Measurements from ENCODE around the gene NUMBL.
"Not testable (repeated sequence)": the region's sequence is repeated elsewhere in the genome, so short reads cannot be mapped to it uniquely, and the experiment has no call there.

The NUMBL gene

DNA sequence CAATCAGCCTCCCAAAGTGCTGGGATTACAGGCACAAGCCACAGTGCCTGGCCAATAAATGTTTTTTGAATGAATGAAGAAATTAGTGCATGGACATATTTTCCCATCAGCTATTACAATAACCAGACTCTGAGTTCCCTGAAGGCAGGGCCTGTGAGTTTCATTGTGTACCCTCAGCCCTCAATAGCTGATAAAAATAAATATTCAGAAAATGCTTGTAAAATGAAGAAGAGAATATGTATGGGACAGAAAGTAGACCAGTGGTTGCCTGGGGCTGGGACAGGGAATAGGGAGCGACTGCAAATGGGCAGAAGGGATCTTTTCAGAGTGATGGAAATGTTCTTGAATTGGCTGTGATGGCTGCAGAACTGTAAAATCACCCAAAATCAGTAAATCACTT lies 28.8 kb downstream of the NUMBL start:
- no peak for DNase-seq

DNA sequence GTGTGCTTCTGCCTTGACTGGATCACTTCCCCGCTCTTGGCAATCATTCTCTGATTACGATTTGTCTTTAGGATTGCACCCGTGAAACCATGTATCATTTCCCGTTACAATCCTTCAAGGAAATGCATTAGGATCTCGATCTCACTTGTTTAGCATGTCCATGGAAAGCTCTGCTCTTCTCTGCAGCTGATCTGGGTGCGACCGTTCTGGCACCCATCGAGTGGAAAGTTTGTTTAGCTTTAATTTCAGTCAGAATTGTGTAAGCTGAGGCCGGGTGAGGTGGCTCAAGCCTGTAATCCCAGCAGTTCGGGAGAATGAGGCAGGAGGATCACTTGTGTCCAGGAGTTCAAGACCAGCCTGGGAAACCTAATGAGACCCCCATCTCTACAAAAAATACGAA lies 30.9 kb downstream of the NUMBL start:
- no peak for DNase-seq

DNA sequence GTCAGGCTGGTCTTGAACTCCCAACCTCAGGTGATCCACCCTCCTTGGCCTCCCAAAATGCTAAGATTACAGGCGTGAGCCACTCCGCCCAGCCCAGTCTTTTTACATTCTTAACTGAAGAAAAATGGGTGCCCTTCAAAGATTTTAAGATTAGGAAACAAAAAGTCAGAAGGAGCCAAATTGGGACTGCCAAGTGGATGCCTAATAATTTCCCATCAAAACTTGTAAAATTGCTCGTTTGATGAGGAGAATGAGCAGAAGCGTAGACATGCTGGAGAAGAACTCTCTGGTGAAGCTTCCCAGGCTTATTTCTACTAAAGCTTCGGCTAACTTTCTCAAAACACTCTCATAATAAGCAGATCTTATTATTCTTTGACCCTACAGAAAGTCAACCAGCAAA lies 31.3 kb downstream of the NUMBL start:
- no peak for DNase-seq

DNA sequence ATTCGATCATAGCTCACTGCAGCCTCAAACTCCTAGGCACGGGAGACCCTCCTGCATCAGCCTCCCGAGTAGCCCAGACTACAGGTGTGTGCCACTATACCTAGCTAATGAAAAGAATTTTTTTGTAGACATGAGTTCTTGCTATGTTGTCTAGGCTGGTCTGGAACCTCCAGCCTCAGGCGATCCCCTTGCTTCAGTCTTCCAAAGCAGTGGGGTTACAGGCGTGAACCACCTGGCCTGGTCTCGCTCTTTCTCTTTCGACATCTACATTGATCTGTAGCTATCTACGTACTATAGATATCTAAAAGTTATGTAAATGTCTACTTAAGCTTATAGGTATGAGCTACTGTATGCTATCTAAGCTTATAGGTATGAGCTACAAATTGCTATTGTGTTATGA lies 32.4 kb downstream of the NUMBL start:
- DNase-seq, result no peak

GRCh38 chr19:40655684-40656083 lies 34.8 kb downstream of the NUMBL start:
- DNase-seq, result not testable (repeated sequence)

DNA sequence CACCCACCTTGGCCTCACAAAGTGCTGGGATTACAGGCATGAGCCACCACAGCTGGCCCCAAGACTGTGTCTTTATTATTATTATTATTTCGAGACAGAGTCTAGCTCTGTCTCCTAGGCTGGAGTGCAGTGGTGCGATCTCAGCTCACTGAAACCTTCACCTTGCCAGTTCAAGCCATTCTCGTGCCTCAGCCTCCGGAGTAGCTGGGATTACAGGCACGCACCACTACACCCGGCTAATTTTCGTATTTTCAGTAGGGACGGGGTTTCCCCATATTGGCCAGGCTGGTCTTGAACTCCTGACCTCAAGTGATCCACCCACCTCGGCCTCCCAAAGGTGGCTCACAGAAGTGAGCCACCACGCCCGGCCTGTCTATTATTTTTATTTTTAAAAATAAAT lies 38.1 kb downstream of the NUMBL start:
- not testable (repeated sequence) for DNase-seq

DNA sequence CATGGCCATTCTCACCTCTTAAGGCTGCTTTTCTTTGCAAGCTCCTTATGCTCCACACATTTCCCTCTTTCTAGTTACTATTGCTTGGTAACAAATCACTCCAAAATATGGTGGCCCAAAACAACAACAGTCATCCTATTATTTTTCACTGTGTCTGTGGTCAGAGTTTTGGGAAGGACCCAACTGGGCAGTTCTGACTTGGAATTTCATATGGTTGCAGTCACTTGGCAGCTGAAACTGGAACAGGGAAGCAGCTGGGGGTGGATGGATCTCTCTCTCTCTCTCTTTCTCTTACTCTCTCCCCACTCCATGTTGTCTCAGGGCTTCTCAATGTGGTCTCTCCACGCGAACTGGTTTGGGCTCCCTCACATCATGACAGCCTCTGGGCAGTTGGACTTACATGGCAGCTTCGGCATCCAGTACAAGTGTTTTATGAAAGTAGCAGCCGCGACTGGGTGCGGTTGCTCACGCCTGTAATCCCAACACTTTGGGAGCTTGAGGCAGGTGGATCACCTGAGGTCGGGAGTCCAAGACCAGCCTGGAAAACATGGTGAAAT lies 39.6 kb downstream of the NUMBL start:
- no peak for DNase-seq

DNA sequence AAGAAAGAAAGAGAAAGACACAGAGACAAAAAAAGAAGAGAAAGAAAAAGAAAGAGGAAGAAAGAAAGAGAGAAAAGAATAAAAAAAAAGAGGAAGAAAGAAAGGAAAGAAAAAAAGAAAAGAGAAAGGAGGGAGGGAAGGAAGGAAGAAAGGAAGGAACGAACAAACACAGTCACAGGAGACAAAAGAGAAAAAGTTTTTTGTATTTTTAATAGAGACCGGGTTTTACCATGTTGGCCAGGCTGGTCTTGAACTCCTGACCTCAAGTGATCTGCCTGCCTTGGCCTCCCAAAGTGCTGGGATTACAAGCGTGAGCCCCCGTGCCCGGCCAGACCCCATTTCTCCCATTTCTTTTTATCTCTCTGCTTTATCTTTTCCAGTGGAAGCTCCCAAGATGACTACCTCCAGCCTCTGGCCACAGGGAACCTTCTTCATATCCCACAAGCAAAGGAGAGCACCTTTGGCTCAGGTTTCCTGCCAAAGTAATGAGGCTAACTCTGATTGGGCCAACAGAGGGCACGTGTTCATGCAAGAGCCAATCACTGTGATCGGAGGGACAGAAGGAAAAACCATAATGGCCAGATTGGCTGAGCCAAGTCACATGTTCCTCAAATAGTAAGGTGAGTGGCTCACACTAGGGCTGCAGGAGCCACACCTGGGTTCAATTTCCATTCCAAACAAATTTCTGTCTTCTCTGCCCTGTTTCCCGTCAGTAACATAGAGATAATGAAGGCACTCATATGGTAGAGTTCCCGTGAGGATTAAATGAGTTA lies 40.4 kb downstream of the NUMBL start:
- DNase-seq, result peak; percentile 61

- DNase-seq, result no peak
These were observed 43.7 kb downstream of the NUMBL start for GRCh38 chr19:40646743-40647254.

GRCh38 chr19:40642757-40643305 lies 47.6 kb downstream of the NUMBL start:
- no peak for DNase-seq

DNA sequence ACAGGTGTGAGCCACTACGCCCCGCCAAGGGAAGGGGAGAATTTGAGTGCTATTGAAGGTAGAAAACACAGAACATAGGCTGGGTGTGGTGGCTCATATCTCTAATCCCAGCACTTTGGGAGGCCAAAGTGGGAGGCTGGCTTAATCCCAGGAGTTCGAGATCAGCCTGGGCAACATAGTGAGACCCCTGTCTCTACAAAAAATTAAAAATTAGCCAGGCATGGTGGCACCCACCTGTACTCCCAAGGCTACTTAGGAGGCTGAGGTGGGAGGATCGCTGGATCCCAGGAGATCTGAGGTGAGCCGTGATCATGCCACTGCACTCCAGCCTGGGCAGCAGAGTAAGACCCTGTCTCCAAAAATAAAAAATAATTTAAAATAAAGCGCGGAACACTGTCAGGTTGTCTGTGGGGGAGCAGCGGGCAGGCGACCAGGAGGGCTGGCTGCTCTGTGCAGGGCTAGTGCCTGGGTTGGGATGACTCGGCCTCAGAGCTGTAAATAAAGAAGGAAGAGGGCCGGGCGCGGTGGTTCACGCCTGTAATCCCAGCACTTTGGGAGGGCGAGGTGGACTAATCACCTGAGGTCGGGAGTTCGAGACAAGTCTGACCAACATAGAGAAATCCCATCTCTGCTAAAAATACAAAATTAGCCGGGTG lies 48.3 kb downstream of the NUMBL start:
- DNase-seq, result no peak

GRCh38 chr19:40641281-40641680 lies 49.2 kb downstream of the NUMBL start:
- DNase-seq, result no peak

DNA sequence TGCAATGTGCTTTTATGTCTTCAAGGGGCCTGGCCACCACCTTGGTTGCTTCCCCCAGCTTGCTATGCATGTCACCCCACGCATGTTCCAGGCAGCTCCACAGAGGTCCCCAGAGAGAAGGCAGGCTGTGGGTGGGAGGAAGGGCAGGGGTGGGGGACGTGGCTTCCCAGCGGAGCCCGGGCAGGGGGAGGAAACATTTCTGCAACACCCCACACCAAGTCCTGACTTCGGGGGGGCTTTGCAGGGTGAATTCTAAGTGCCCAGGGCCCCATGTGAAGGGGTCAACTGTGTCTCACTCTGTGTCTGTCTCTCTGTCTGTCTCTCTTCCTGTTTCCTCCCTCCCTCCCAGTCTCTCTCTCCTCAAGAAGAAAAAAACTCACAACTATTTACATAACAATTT lies 49.7 kb downstream of the NUMBL start:
- DNase-seq, result no peak

DNA sequence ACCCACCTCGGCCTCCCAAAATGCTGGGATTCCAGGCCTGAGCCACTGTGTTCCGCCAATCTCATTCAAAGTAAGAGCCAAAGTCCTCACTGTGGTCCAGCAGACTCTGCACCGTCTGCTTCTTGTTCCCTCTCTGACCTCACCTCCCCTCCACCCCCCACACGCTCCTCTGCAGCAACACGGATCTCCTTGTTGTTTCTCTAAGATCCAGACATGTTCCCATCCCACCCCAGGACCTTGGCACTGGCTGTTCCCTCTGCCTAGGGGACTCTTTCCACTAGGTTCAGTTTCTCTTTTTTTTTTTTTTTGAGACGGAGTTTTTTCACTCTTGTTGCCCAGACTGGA lies 50.8 kb downstream of the NUMBL start:
- DNase-seq, result no peak

DNA sequence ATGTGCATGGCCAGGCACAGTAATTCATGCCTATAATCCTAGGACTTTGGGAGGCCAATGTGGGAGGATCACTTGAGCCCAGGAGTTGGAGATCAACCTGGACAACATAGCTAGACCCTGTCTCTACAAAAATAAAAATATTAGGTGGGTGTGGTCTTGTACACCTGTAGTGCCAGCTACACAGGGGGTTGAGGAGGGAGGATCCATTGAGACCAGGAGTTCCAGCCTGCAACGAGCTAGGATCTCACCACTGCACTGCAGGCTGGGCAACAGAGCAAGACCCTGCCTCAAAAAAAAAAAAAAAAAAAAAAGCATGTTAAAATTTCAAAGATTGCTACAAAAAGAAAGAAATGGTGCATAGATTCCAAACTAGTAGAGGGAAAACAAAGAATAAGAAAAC lies 52.1 kb downstream of the NUMBL start:
- DNase-seq, result no peak

- no peak for DNase-seq
These were observed 57.2 kb downstream of the NUMBL start for GRCh38 chr19:40633207-40633606.

DNA sequence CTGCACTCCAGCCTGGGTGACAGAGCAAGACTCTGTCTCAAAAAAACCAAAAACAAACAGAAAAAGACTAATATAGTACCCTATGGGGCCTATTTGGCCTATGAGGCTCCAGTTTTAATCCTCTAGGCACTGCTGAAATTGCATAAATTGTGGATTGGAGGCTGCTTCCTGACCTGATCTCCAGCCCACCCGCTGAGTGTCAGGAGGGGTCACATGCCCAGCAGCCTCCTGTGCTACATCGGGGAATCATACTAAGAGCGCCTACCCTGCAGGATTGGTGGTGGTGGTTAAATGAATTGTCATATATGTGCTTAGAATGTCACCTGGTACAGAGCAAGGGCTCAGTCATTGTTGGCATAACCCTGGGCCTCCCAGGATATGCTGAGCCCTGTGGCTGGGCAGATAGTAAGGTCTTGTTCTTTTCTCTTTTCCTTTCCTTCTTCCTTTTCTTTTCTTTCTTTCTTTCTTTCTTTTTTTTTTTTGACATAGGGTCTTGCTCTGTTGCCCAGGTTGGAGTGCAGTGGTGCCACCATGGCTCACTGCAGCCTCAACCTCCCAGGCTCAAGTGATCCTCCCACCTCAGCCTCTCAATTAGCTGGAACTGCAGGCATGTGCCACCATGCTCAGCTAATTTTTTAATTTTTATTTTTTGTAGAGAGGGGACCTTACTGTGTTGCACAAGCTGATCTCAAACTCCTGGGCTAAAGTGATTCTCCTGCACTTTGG lies 58.0 kb downstream of the NUMBL start:
- no peak for DNase-seq

- DNase-seq, result no peak
These were observed 59.8 kb downstream of the NUMBL start for GRCh38 chr19:40630571-40631160.

GRCh38 chr19:40629346-40629745 lies 61.1 kb downstream of the NUMBL start:
- no peak for DNase-seq

DNA sequence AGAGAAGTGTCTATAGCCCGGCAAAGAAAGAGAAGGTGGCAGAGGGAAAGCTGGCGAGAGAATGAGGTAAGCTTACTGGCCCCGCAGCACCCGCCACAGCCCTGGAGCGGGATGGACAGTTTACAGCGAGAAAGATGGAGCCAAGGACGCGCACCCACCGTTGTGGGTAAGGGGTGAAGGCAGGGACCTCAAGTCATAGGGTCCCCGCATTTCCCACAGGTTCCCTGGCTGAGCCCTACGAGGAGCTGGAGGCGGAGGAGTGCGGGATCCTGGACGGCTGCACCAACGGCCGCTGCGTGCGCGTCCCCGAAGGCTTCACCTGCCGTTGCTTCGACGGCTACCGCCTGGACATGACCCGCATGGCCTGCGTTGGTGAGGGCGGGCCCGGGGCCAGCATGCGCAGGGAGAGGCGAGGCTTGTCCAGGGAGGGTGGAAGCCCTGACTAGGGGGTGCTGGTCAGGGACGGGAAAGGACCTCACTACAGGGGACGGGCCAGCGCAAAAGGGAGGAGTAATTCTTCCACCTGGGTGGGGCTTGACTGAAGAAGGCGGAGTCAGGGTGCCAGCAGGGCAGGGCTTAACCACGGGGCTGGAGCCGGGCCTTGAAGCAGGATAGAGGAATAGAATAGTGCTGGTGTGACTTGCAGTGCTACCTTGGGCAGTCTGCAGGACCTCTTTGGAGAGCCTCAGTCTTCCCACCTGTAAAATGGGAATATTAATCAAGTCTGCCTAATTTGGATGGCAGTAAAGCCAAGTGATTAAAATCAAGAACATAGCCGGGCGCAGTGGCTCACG lies 62.8 kb downstream of the NUMBL start:
- no peak for DNase-seq

- no peak for DNase-seq
These were observed 63.5 kb downstream of the NUMBL start for GRCh38 chr19:40626918-40627317.
